ENCODE measurements around the gene COPB2. TPM values are rescaled to one million over a fixed set of nuclear protein-coding genes. Genes with fewer than 3 reads are reported as not detected.

The COPB2 gene

DNA sequence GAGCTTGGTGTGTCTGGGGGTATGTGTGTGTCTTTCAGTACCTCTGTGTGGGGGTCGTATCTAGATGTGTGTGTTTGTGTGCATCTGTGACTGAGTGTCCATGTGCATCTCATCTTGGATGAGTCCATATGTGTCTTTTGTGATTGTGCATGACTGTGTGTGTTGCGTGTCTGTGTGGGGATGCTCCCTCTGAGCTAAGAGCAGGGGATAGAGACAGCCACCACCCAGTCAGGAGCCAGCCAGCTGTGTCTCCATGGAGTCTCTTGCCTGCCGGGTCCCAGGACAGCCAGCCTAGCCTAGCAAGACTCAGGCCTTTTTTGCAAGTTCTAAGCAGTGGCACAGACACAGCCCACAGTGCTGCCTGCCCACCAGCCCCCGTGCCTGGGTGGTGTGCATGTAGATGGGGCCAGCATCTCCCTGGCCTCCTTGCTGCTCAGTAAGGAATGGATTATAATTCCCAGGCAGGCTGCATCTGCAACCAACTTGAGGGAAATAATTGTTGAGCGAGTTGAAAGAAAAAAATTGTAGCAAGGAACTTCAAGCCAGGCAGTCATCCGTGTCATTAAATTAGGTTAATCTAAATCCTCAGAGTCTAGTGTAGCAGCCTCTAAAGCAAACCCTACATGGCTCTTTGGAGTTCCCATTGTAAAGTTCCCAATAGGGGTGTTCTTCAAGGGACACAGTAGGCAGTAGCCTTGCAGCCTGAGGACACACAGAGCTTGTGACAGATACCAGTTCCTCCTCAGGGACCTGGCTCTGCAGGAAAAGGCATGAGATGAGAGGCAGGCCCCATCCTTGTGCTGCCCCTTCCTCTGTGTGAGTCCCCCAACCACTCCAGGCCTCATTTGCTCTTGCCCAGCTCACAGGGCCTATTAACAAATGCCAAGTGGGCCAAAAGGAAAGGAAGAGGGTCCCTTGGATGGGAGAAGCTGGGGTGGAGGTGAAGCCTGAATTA is 81.6 kb downstream of the COPB2 start:
- Histone ChIP-seq H4K8ac (ENCODE audit: low read depth, low read length) (no peak overlapping the region), H2BK15ac (ENCODE audit: low read length) (no peak overlapping the region), H3K18ac (ENCODE audit: low read length) (peak overlapping the region; percentile 66), H2AK5ac (ENCODE audit: low read depth, low read length) (no peak overlapping the region), H3K9me3 (replicated peaks in 1 of 2; ENCODE audit: control insufficient read depth in 2 of 2, insufficient read depth in 1 of 2, low read depth in 1 of 2, low read length in 2 of 2) (no peaks in the 10 kb centered on the region), H3K9ac (ENCODE audit: low read depth, low read length, poor library complexity) (no peak overlapping the region), H3K36me3 (replicated peaks in 1 of 2; ENCODE audit: control insufficient read depth in 2 of 2, insufficient read depth in 2 of 2, low read length in 2 of 2) (no peaks in the 10 kb centered on the region), H3K4ac (ENCODE audit: low read length) (no peak overlapping the region), H3K79me1 (ENCODE audit: low read depth, low read length) (no peaks in the 10 kb centered on the region), H2AFZ (ENCODE audit: low read length) (no peak overlapping the region), H3K27me3 (ENCODE audit: control insufficient read depth in 3 of 3, insufficient read depth in 3 of 3, low read depth in 1 of 3, low read length in 3 of 3) (no peaks in the 10 kb centered on the region), H3K4me2 (ENCODE audit: insufficient read depth, low read length, poor library complexity, severe bottlenecking) (no peak overlapping the region), H3K23ac (ENCODE audit: low read depth, low read length, poor library complexity) (no peak overlapping the region), H3K4me3 (ENCODE audit: low read length in 2 of 2) (no peak overlapping the region), H3K4me1 (ENCODE audit: control insufficient read depth in 2 of 2, insufficient read depth in 1 of 2, low read depth in 1 of 2, low read length in 2 of 2) (peaks cover 8 to 9% of the 10 kb centered on the region in 2 donors), H3K27ac (replicated peaks; ENCODE audit: low read length) (no peak overlapping the region), H4K91ac (ENCODE audit: low read depth, low read length, poor library complexity) (no peak overlapping the region), H2BK120ac (ENCODE audit: low read depth, low read length) (no peak overlapping the region), H2BK5ac (ENCODE audit: low read length) (no peak overlapping the region), H3K14ac (ENCODE audit: low read length) (no peak overlapping the region), H2BK12ac (ENCODE audit: low read length) (no peak overlapping the region)
- WGBS, 2 donors (ENCODE audit: extremely low coverage in 2 of 2, insufficient read length in 2 of 2, insufficient replicate concordance in 1 of 2), result no CpG with 5 or more reads among the region's 6 CpGs
- DNase-seq (ENCODE audit: low spot score), result no peak

Small RNA genes within 50 kb of the gene (small RNA-seq; reads per million reads assigned to genes)
- gene RF00026 (ENCODE audit: insufficient read depth), result not detected

Measured in neuronal stem cell (in vitro differentiated cells).